ENCODE measurements around the gene CHRNA4.

- no peak for TF ChIP-seq CTCF (IDR thresholded peaks at IDR 0.05)
- TF ChIP-seq POLR2A (IDR thresholded peaks at IDR 0.05), result no peak
These were observed 64.4 kb downstream of the CHRNA4 start for GRCh38 chr20:63296531-63297299.
